ENCODE data around the gene NAIF1. TPM values are rescaled to one million over a fixed set of nuclear protein-coding genes. Genes with fewer than 3 reads are reported as not detected.
"Not testable (repeated sequence)": the region's sequence is repeated elsewhere in the genome, so short reads cannot be mapped to it uniquely, and the experiment has no call there.

NAIF1 gene
- total RNA-seq, 2 donors from 2014 or later, result 11.9 to 17.9 TPM

- ATAC-seq (replicated peaks in 1 of 2), result peak in 1 of 2 donors; percentile 34
- Mint-ChIP-seq H3K27ac (peak overlapping the region; percentile 68), H3K9me3 (no peaks in the 10 kb centered on the region), H3K4me1 (ENCODE audit: low read depth) (peaks cover 33% of the 10 kb centered on the region), H3K27me3 (ENCODE audit: low read depth) (no peaks in the 10 kb centered on the region), H3K4me3 (peak overlapping the region in 1 of 2 donors; percentile 23), H3K36me3 (ENCODE audit: insufficient read depth in 2 of 2) (peaks cover 3 to 4% of the 10 kb centered on the region in 2 donors)
- no peak for DNase-seq
Measured at GRCh38 chr9:128088253-128088945, 21.3 kb upstream of the NAIF1 start.

- Mint-ChIP-seq H3K4me1 (ENCODE audit: low read depth) (peaks cover 29% of the 10 kb centered on the region), H3K27ac (peak overlapping the region; percentile 55), H3K27me3 (ENCODE audit: low read depth) (no peaks in the 10 kb centered on the region)
Measured at GRCh38 chr9:128087262-128087661, 20.1 kb upstream of the NAIF1 start.

GRCh38 chr9:128085943-128086342, 18.8 kb upstream of the NAIF1 start:
- ATAC-seq (replicated peaks in 1 of 2), result no peak
- Mint-ChIP-seq H3K9me3 (no peaks in the 10 kb centered on the region), H3K27ac (no peak overlapping the region), H3K36me3 (ENCODE audit: insufficient read depth in 2 of 2) (peaks cover 3 to 4% of the 10 kb centered on the region in 2 donors), H3K4me3 (no peak overlapping the region), H3K27me3 (ENCODE audit: low read depth) (no peaks in the 10 kb centered on the region), H3K4me1 (ENCODE audit: low read depth) (peaks cover 34% of the 10 kb centered on the region)
- DNase-seq, result no peak

More at GRCh38 chr9:128087262-128087661, 20.1 kb upstream of the NAIF1 start:
- ATAC-seq (replicated peaks in 1 of 2) (no peak), DNase-seq (no peak)
- H3K9me3 Mint-ChIP-seq, result no peaks in the 10 kb centered on the region
- no peak overlapping the region for H3K4me3 Mint-ChIP-seq
- peaks cover 3 to 4% of the 10 kb centered on the region in 2 donors for H3K36me3 Mint-ChIP-seq (ENCODE audit: insufficient read depth in 2 of 2)

- ATAC-seq (replicated peaks in 1 of 2), result no peak
- DNase-seq, result no peak
- Mint-ChIP-seq H3K4me3 (no peak overlapping the region), H3K36me3 (ENCODE audit: insufficient read depth in 2 of 2) (peaks cover 4 to 5% of the 10 kb centered on the region in 2 donors), H3K9me3 (no peaks in the 10 kb centered on the region), H3K27ac (peak overlapping the region; percentile 74), H3K27me3 (ENCODE audit: low read depth) (no peaks in the 10 kb centered on the region), H3K4me1 (ENCODE audit: low read depth) (peaks cover 33% of the 10 kb centered on the region)
Measured at GRCh38 chr9:128084746-128085145, 17.6 kb upstream of the NAIF1 start.

- Mint-ChIP-seq H3K36me3 (ENCODE audit: insufficient read depth in 2 of 2) (peaks cover 3 to 4% of the 10 kb centered on the region in 2 donors), H3K27ac (peak overlapping the region; percentile 92), H3K4me1 (ENCODE audit: low read depth) (peaks cover 47% of the 10 kb centered on the region), H3K27me3 (ENCODE audit: low read depth) (no peaks in the 10 kb centered on the region), H3K9me3 (no peaks in the 10 kb centered on the region), H3K4me3 (no peak overlapping the region)
- ATAC-seq (replicated peaks in 1 of 2) (no peak), DNase-seq (no peak)
Measured at GRCh38 chr9:128082151-128082550, 15.0 kb upstream of the NAIF1 start.

GRCh38 chr9:128081056-128081455, 13.9 kb upstream of the NAIF1 start:
- ATAC-seq (replicated peaks in 1 of 2), result no peak
- DNase-seq, result no peak
- Mint-ChIP-seq H3K9me3 (no peaks in the 10 kb centered on the region), H3K4me1 (ENCODE audit: low read depth) (peaks cover 53% of the 10 kb centered on the region), H3K4me3 (peak overlapping the region in 1 of 2 donors; percentile 58), H3K27me3 (ENCODE audit: low read depth) (no peaks in the 10 kb centered on the region), H3K36me3 (ENCODE audit: insufficient read depth in 2 of 2) (peaks cover 3 to 6% of the 10 kb centered on the region in 2 donors), H3K27ac (peak overlapping the region; percentile 92)

- H3K4me1 Mint-ChIP-seq (ENCODE audit: low read depth), result peaks cover 53% of the 10 kb centered on the region
- no peaks in the 10 kb centered on the region for H3K9me3 Mint-ChIP-seq
- no peak overlapping the region for H3K27ac Mint-ChIP-seq
- DNase-seq (no peak), ATAC-seq (replicated peaks in 1 of 2) (no peak)
- H3K36me3 Mint-ChIP-seq (ENCODE audit: insufficient read depth in 2 of 2), result peaks cover 3 to 6% of the 10 kb centered on the region in 2 donors
- no peak overlapping the region for H3K4me3 Mint-ChIP-seq
- no peaks in the 10 kb centered on the region for H3K27me3 Mint-ChIP-seq (ENCODE audit: low read depth)
Measured at GRCh38 chr9:128080206-128080605, 13.1 kb upstream of the NAIF1 start.

GRCh38 chr9:128078504-128079434, 11.6 kb upstream of the NAIF1 start:
- Mint-ChIP-seq H3K27ac (peak overlapping the region; percentile 80), H3K4me3 (peak overlapping the region; percentile 20 to 75), H3K27me3 (ENCODE audit: low read depth) (no peaks in the 10 kb centered on the region), H3K9me3 (no peaks in the 10 kb centered on the region), H3K36me3 (ENCODE audit: insufficient read depth in 2 of 2) (peaks cover 2 to 3% of the 10 kb centered on the region in 2 donors), H3K4me1 (ENCODE audit: low read depth) (peaks cover 53% of the 10 kb centered on the region)
- DNase-seq (no peak), ATAC-seq (replicated peaks in 1 of 2) (peak in 1 of 2 donors; percentile 38)

- peak overlapping the region; percentile 3 to 75 for H3K4me3 Mint-ChIP-seq
- DNase-seq, result no peak
- H3K4me1 Mint-ChIP-seq (ENCODE audit: low read depth), result peaks cover 61% of the 10 kb centered on the region
- H3K36me3 Mint-ChIP-seq (ENCODE audit: insufficient read depth in 2 of 2), result peaks cover 2 to 8% of the 10 kb centered on the region in 2 donors
- H3K27me3 Mint-ChIP-seq (ENCODE audit: low read depth), result no peaks in the 10 kb centered on the region
- H3K9me3 Mint-ChIP-seq, result no peaks in the 10 kb centered on the region
- peak; percentile 32 to 43 for ATAC-seq (replicated peaks in 1 of 2)
- peak overlapping the region; percentile 80 for H3K27ac Mint-ChIP-seq
Measured at GRCh38 chr9:128077847-128078503, 10.9 kb upstream of the NAIF1 start.

GRCh38 chr9:128073253-128073886, 6.2 kb upstream of the NAIF1 start:
- peaks cover 2 to 4% of the 10 kb centered on the region in 2 donors for H3K36me3 Mint-ChIP-seq (ENCODE audit: insufficient read depth in 2 of 2)
- DNase-seq, result no peak

GRCh38 chr9:128072144-128073021, 5.3 kb upstream of the NAIF1 start:
- peak overlapping the region; percentile 97 for H3K27ac Mint-ChIP-seq
- no peaks in the 10 kb centered on the region for H3K9me3 Mint-ChIP-seq
- H3K27me3 Mint-ChIP-seq (ENCODE audit: low read depth), result no peaks in the 10 kb centered on the region
- DNase-seq (peak; percentile 58 to 69), ATAC-seq (replicated peaks in 1 of 2) (no peak)
- H3K4me1 Mint-ChIP-seq (ENCODE audit: low read depth), result peaks cover 57% of the 10 kb centered on the region
- peaks cover 2 to 4% of the 10 kb centered on the region in 2 donors for H3K36me3 Mint-ChIP-seq (ENCODE audit: insufficient read depth in 2 of 2)
- peak overlapping the region; percentile 91 to 94 for H3K4me3 Mint-ChIP-seq

More at GRCh38 chr9:128073253-128073886, 6.2 kb upstream of the NAIF1 start:
- Mint-ChIP-seq H3K4me1 (ENCODE audit: low read depth) (peaks cover 67% of the 10 kb centered on the region), H3K27me3 (ENCODE audit: low read depth) (no peaks in the 10 kb centered on the region), H3K27ac (peak overlapping the region; percentile 94), H3K9me3 (no peaks in the 10 kb centered on the region), H3K4me3 (peak overlapping the region; percentile 39 to 54)
- ATAC-seq (replicated peaks in 1 of 2), result no peak

GRCh38 chr9:128071475-128071874, 4.4 kb upstream of the NAIF1 start:
- not testable (repeated sequence) for H3K9me3 Mint-ChIP-seq; DNase-seq; H3K36me3 Mint-ChIP-seq (ENCODE audit: insufficient read depth in 2 of 2); ATAC-seq (replicated peaks in 1 of 2); H3K27me3 Mint-ChIP-seq (ENCODE audit: low read depth)
- Mint-ChIP-seq H3K4me3 (peak overlapping the region; percentile 91 to 94), H3K27ac (peak overlapping the region; percentile 97), H3K4me1 (ENCODE audit: low read depth) (peaks cover 49% of the 10 kb centered on the region)
